Left lung (tissue), 10 donors: ENCODE results near the gene GOSR2. TPM values are rescaled to one million over a fixed set of nuclear protein-coding genes. Genes with fewer than 3 reads are reported as not detected.
"Not testable (repeated sequence)": the region's sequence is repeated elsewhere in the genome, so short reads cannot be mapped to it uniquely, and the experiment has no call there.

Experiments used
- ATAC-seq: fragments of 200-7000 bp; cut with Tn5 transposase; one replicate; pipeline ENCODE4 v1.9.1; 2020; ENCODE audit warnings: moderate library complexity
- DNase-seq, 4 donors: peaks; one replicate each; pipeline ENCODE4 v3.0.0-alpha.2; 2013 to 2020
- H3K27ac ChIP-seq, 2 donors: fragments of 200-600 bp; sonication (generic) in 1 of 2; one replicate each; pipeline versions ENCODE4 v1.5.0 to v1.8.0; 2020 to 2021
- H3K27me3 ChIP-seq, 2 donors: fragments of 200-600 bp; sonication (generic) in 1 of 2; one replicate each; pipeline versions ENCODE4 v1.5.0 to v1.8.0; 2020 to 2021
- H3K36me3 ChIP-seq, 2 donors: fragments of 200-600 bp; sonication (generic) in 1 of 2; one replicate each; pipeline versions ENCODE4 v1.5.0 to v1.8.0; 2020 to 2021
- H3K4me1 ChIP-seq, 2 donors: fragments of 200-600 bp; one replicate each; pipeline ENCODE4 v1.8.0; 2021
- H3K4me3 ChIP-seq, 2 donors: fragments of 200-600 bp; sonication (generic) in 1 of 2; one replicate each; pipeline versions ENCODE4 v1.5.0 to v1.8.0; 2020 to 2021; ENCODE audit warnings: mild to moderate bottlenecking in 1 of 2
- H3K9me3 ChIP-seq, 2 donors: fragments of 200-600 bp; sonication (generic) in 1 of 2; one replicate each; pipeline versions ENCODE4 v1.5.0 to v1.8.0; 2020 to 2021
- CTCF ChIP-seq, 2 donors: fragments of 200-600 bp; sonication (generic) in 1 of 2; IDR thresholded peaks; one replicate each; pipeline versions ENCODE4 v1.5.0 to v1.8.0; 2021; ENCODE audit warnings: antibody characterized with exemption in 2 of 2
- intact Hi-C, 2 donors: fragments of 100-400 bp; cut with DNase I; formaldehyde crosslinking; loops; one replicate each; pipeline versions ENCODE4 v1.11.2 to v1.14.2; 2022
- polyA plus RNA-seq, 6 donors: library from polyadenylated mRNA; unstranded; fragments of 120-200 nt; gene quantifications; one replicate each; pipeline ENCODE4 v1.2.1, GENCODE V29; 2013; ENCODE audit not compliant: insufficient read length in 6 of 6
- total RNA-seq, 2 donors: library from RNA; stranded (reverse); fragmentation: NEBNext Ultra II Directional; extraction: Animal tissue kit (Norgen Biotek cat#: 25700); gene quantifications; one replicate each; pipeline ENCODE4 v1.2.1, GENCODE V29; 2021
- donor health status: DM: no; HTN: yes; CAD: no.
- donor health status: DM: no; HTN: no; CAD: no.

GOSR2 gene
- total and polyA plus RNA-seq, 8 donors = 42.5 to 67.4 (median 47.6) TPM

DNA sequence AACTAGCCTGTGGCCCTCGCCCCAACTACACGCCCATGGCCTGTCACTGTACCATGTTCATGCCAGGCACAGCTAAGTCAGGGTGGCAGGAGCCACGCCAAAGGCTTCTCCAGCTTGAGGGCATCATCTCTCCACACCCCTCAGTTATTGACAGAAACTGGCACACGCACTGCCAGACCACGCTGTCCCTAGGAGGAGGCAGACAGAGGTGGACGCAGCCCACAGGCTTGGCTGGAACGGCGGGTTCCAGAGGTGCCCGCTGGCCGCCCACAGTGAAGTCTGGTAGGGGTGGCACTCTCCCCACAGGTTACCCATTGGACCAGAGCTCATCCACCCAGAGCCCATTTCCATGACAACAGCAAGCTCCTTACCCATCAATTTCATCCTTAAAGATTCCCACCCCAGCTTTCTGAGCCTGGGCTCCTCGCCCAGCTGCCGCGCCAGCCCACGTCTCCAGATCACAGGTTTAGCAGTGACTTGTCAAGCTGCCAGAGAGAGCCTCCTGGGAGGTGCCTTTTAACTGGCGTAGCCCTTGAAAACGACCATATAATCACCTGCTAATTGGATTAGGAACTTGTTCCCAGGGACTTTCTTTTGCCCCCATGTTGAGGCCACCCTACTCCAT is 28.1 kb downstream of the GOSR2 start:
- ATAC-seq (no peak), DNase-seq (no peak)
- Histone ChIP-seq H3K27ac (no peak overlapping the region), H3K4me1 (no peaks in the 10 kb centered on the region), H3K4me3 (no peak overlapping the region), H3K9me3 (no peaks in the 10 kb centered on the region), H3K36me3 (no peaks in the 10 kb centered on the region), H3K27me3 (no peaks in the 10 kb centered on the region)
- TF ChIP-seq CTCF (IDR thresholded peaks at IDR 0.05) = no peak
- intact Hi-C loops = no loop called here

DNA sequence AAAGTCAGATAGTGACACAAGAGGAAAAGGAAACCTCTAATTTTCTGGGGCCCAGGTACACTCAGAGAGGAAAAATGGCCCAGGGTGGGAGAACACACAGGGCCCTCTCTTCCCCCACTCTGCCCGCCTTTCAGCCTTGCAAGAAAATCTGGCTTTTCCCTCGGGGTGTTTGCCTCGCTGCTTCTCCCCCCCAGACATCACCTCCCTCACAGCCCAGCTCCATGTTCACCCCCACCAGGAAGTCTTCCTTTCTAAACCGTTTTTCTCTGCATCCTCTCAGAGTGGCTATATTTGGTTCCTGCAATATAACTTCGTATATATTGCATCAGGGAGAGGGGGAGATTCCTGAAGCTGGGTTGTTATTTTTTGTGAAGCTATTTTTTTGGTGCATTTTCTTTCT is 28.7 kb downstream of the GOSR2 start:
- Histone ChIP-seq H3K27ac (no peak overlapping the region), H3K4me3 (no peak overlapping the region), H3K36me3 (no peaks in the 10 kb centered on the region), H3K9me3 (no peaks in the 10 kb centered on the region), H3K4me1 (no peaks in the 10 kb centered on the region), H3K27me3 (no peaks in the 10 kb centered on the region)
- intact Hi-C loops = no loop called here
- ATAC-seq = no peak
- no peak for DNase-seq
- TF ChIP-seq CTCF (IDR thresholded peaks at IDR 0.05) = no peak

DNA sequence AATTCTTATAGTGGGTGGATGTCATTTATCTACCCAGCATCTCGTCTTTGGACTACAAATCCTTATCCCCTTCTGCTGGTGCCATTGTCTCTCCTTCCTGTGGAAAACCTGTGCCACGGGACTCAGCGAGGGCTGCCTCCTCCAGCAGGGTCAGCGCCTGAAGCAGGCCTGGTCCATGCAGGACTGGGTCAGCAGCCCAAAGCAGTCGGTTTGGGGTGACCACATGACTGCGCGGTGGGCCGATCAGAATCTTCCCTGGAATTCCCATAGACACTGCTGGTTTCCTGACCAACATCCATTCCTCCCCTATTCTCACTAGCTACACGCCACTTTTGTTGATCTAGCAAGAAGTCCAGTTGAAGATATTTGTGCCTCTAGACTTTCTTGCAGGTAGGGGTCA is 29.2 kb downstream of the GOSR2 start:
- H3K9me3 ChIP-seq = no peaks in the 10 kb centered on the region
- H3K27me3 ChIP-seq = no peaks in the 10 kb centered on the region
- H3K27ac ChIP-seq = no peak overlapping the region
- DNase-seq (no peak), ATAC-seq (no peak)
- intact Hi-C loops = no loop called here
- H3K4me1 ChIP-seq = no peaks in the 10 kb centered on the region
- no peaks in the 10 kb centered on the region for H3K36me3 ChIP-seq
- TF ChIP-seq CTCF (IDR thresholded peaks at IDR 0.05) = no peak
- H3K4me3 ChIP-seq = no peak overlapping the region

GRCh38 chr17:46953191-46953590 is 30.2 kb downstream of the GOSR2 start:
- H3K9me3 ChIP-seq, H3K27me3 ChIP-seq, ATAC-seq, H3K27ac ChIP-seq, DNase-seq, H3K4me3 ChIP-seq, intact Hi-C loops, H3K4me1 ChIP-seq, H3K36me3 ChIP-seq: not testable (repeated sequence)

DNA sequence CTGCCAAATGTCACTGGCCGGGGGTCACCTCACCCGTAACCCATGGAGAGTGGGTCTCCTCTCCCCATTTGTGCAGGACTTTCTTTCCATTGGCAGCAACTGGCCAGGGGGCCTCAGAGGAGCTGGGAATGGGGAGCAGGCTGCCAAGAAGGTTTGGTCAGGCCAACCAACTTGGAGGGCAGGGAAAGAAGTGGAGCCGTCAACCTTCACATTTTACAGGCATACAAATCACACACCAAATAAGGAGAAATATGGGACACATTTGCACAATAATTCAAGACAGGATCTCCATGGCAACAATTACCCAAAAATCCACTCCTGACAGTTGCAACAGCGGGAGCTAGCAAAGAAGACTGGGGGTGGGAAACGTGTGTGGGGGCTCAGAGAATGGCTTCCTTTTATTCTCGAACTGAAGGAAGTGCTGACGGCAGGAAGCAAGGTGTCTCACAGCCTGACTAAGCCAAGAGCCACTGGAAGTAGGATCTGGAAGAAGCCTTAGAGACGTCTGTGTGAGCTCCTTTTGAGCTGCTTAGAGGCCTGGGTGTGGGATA is 35.2 kb downstream of the GOSR2 start:
- DNase-seq = no peak
- Histone ChIP-seq H3K9me3 (no peaks in the 10 kb centered on the region), H3K27ac (no peak overlapping the region), H3K27me3 (peaks cover 0 to 20% of the 10 kb centered on the region in 2 donors), H3K4me1 (no peaks in the 10 kb centered on the region), H3K36me3 (no peaks in the 10 kb centered on the region), H3K4me3 (no peak overlapping the region)
- intact Hi-C loops = no loop called here
- no peak for TF ChIP-seq CTCF (IDR thresholded peaks at IDR 0.05)
- no peak for ATAC-seq

DNA sequence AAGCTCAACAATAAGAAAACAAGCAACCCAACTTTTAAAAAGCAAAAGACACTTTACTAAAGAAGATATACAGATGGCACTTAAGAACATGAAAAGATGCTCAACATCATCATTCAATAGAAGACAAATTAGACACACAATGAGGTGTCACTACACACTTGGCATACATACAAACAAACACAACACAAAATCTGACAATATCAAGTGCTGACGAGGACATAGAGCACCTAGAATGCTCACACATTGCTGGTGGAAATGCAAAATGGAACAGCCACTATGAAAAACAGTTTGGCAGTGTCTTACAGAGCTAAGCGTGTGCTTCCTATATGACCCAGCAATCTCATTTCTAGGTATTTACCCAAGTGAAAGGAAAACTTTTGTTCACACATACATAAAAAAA is 37.2 kb downstream of the GOSR2 start:
- H3K4me1 ChIP-seq = no peaks in the 10 kb centered on the region
- intact Hi-C loops = no loop called here
- H3K27ac ChIP-seq = no peak overlapping the region
- ATAC-seq (no peak), DNase-seq (no peak)
- no peaks in the 10 kb centered on the region for H3K36me3 ChIP-seq
- no peak overlapping the region for H3K4me3 ChIP-seq
- no peak for TF ChIP-seq CTCF (IDR thresholded peaks at IDR 0.05)
- peaks cover 0 to 20% of the 10 kb centered on the region in 2 donors for H3K27me3 ChIP-seq
- no peaks in the 10 kb centered on the region for H3K9me3 ChIP-seq
